ENCODE data around the gene ABI2. TPM values are rescaled to one million over a fixed set of nuclear protein-coding genes. Genes with fewer than 3 reads are reported as not detected.

Gene ABI2
- polyA plus RNA-seq, 1 of the 3 experiments (the other 2 are of a cell fraction), result 51.5 TPM

DNA sequence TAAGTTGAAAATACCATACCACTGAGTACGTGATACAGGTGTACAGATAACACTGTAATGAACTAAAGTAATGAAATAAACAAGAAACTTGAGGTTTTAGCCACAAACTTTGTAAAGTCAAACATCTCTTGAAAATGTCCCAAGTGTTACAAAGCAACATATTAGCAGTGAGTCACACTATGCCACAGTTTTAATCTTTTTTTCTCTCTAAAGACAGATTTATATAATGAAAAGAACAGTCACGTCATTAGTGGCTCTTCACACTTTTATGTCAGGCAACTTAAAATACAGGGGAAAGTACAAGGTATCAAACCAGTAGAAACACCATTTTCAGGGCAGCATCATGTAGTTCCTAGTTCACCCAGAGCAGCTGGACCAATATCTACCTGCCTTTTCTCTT lies 164.8 kb downstream of the ABI2 start:
- no peaks in the 10 kb centered on the region for H3K27me3 ChIP-seq (ENCODE audit: insufficient read depth)
- H3K4me3 ChIP-seq (ENCODE audit: low read depth in 2 of 2, low read length in 1 of 2), result no peak overlapping the region
- no peaks in the 10 kb centered on the region for H4K20me1 ChIP-seq (ENCODE audit: insufficient read depth)
- no peaks in the 10 kb centered on the region for H3K9me3 ChIP-seq
- TF ChIP-seq GABPA (IDR thresholded peaks at IDR 0.05; ENCODE audit: low read depth), result no peak
- no peak for TF ChIP-seq EZH2phosphoT487 (IDR thresholded peaks at IDR 0.05; ENCODE audit: borderline replicate concordance, low read depth)
- no peak for TF ChIP-seq POLR2AphosphoS5 (IDR thresholded peaks at IDR 0.05; ENCODE audit: low read depth, low read length)
- TF ChIP-seq JUND (IDR thresholded peaks at IDR 0.05), result no peak
- no peak for TF ChIP-seq RXRA (IDR thresholded peaks at IDR 0.05; ENCODE audit: borderline replicate concordance, low read depth)
- no peak for TF ChIP-seq FOSL2 (IDR thresholded peaks at IDR 0.05; ENCODE audit: borderline replicate concordance, low read depth)
- no peak for TF ChIP-seq NRF1 (IDR thresholded peaks at IDR 0.05; ENCODE audit: low read depth, low read length)
- TF ChIP-seq, protein P1, sequence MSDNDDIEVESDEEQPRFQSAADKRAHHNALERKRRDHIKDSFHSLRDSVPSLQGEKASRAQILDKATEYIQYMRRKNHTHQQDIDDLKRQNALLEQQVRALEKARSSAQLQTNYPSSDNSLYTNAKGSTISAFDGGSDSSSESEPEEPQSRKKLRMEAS (IDR thresholded peaks at IDR 0.05; ENCODE audit: low read depth), result no peak
- TF ChIP-seq FOXJ3 (CRISPR knock-in tag; IDR thresholded peaks at IDR 0.05), result no peak
- no peak for TF ChIP-seq MEF2A (IDR thresholded peaks at IDR 0.05; ENCODE audit: borderline replicate concordance, low read depth)
- TF ChIP-seq, protein P2, sequence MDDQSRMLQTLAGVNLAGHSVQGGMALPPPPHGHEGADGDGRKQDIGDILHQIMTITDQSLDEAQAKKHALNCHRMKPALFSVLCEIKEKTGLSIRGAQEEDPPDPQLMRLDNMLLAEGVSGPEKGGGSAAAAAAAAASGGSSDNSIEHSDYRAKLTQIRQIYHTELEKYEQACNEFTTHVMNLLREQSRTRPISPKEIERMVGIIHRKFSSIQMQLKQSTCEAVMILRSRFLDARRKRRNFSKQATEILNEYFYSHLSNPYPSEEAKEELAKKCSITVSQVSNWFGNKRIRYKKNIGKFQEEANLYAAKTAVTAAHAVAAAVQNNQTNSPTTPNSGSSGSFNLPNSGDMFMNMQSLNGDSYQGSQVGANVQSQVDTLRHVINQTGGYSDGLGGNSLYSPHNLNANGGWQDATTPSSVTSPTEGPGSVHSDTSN (IDR thresholded peaks at IDR 0.05), result no peak
- TF ChIP-seq ELF1 (IDR thresholded peaks at IDR 0.05), result no peak
- no peak for TF ChIP-seq MXI1 (IDR thresholded peaks at IDR 0.05; ENCODE audit: low read depth, low read length)
- no peak for TF ChIP-seq RCOR1 (IDR thresholded peaks at IDR 0.05; ENCODE audit: low read length)
- no peak for TF ChIP-seq GATA2 (CRISPR knock-in tag; IDR thresholded peaks at IDR 0.05)
- no peak for TF ChIP-seq SIN3A (IDR thresholded peaks at IDR 0.05; ENCODE audit: borderline replicate concordance, low read depth, low read length)
- TF ChIP-seq TAF1 (IDR thresholded peaks at IDR 0.05; ENCODE audit: borderline replicate concordance, low read depth, low read length), result no peak
- no peak for TF ChIP-seq CHD2 (IDR thresholded peaks at IDR 0.05; ENCODE audit: low read length, partially characterized antibody)
- H3K9ac ChIP-seq, result no peak overlapping the region
- peaks cover 58% of the 10 kb centered on the region for H3K79me2 ChIP-seq (ENCODE audit: insufficient read depth)
- DNase-seq, result no peak
- 95% methylated on average over 2 of the region's 2 CpGs for WGBS (ENCODE audit: low lambda C conversion rate)
- no peak overlapping the region for H2AFZ ChIP-seq (ENCODE audit: low read depth)
- peaks cover 22 to 58% of the 10 kb centered on the region in 2 experiments for H3K36me3 ChIP-seq (replicated peaks in 1 of 2; ENCODE audit: control insufficient read depth in 1 of 2, insufficient read depth in 2 of 2, low read length in 1 of 2)
- peaks cover 5% of the 10 kb centered on the region for H3F3A ChIP-seq (replicated peaks; ENCODE audit: insufficient read depth)
- POLR2A ChIA-PET, result no interaction called here
- H3K27ac ChIP-seq (ENCODE audit: low read depth in 2 of 2, low read length in 1 of 2), result peak overlapping the region in 1 of 2 experiments; percentile 35; a peak in 2 of 4 replicates
- H3K9me2 ChIP-seq, result no peaks in the 10 kb centered on the region
- CTCF ChIA-PET, result no interaction called here
- peaks cover 2 to 12% of the 10 kb centered on the region in 2 experiments; a peak in 3 of 4 replicates for H3K4me1 ChIP-seq (ENCODE audit: control insufficient read depth in 1 of 2, insufficient read depth in 2 of 2, low read depth in 1 of 2, low read length in 1 of 2)
- no peak overlapping the region for H3K4me2 ChIP-seq

Other genes with a start within 250 kb of the ABI2 start
- gene CYP20A1, start 89.4 kb upstream of the ABI2 start, polyA plus RNA-seq (2012; rRNA removed), result 10.6 and 12.3 TPM in 2 replicates
- gene RAPH1, start 206.9 kb downstream of the ABI2 start, polyA plus RNA-seq (2012; rRNA removed), result 6.5 and 6.7 TPM in 2 replicates